Occipital lobe (tissue), 2 donors: Measurements from ENCODE around the gene TNFSF18. TPM values are rescaled to one million over a fixed set of nuclear protein-coding genes. Genes with fewer than 3 reads are reported as not detected.
"Not testable (repeated sequence)": the region's sequence is repeated elsewhere in the genome, so short reads cannot be mapped to it uniquely, and the experiment has no call there.

Source experiments
- DNase-seq: peaks from one replicate; lab custom pipeline; 2025; lab: John Stamatoyannopoulos, UW
- total RNA-seq: library from RNA; depleted of rRNA; stranded (reverse); fragments of >200 nt; gene quantifications from one replicate; pipeline ENCODE4 v1.2.3, GENCODE V29; 2014

Gene TNFSF18, protein sequence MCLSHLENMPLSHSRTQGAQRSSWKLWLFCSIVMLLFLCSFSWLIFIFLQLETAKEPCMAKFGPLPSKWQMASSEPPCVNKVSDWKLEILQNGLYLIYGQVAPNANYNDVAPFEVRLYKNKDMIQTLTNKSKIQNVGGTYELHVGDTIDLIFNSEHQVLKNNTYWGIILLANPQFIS
- total RNA-seq = 5.5 TPM

DNA sequence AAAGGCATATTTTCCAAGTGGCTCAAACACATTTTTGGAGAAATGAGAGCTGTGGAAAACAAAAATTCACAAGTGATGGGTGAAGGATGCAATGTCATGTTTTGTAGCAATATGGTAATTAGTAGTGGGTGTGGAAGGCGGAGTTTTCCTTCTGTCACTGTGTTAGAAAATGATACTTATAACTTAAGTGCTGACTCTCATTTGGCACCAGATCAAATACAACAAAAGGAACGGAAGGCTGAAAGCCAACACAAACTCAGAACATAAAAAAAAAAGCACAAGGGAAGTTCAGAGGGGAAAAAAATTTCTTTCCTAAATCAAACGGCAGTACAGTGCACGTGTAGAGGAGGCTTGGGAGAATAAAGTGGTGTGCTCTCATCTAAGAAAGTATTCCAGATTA, at the start of gene TNFSF18:
TNFSF18 (minus strand) TSS at position 77 of the 400 bp plus-strand sequence; CDS start at position 32, 45 bp downstream.
- no peak for DNase-seq

DNA sequence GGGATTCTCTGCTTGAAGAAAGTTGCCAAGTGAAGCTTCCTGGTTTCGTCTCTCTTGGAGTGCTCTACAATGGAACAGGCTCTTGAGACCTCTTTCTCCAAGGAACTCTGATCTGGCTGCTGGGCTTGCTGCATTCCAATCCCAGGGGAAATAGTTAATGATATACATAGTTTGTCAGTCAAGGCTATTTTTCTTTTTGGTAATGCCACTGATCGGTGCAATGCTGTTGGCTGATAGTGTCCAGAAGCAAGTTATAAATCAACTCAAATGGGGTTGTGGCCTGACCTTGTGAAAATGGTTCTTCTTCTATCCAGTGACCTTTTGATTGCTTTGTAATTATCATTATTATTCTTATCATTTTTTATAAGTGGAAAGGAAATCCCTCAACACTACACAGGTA, 48.4 kb upstream of the TNFSF18 start:
- no peak for DNase-seq

DNA sequence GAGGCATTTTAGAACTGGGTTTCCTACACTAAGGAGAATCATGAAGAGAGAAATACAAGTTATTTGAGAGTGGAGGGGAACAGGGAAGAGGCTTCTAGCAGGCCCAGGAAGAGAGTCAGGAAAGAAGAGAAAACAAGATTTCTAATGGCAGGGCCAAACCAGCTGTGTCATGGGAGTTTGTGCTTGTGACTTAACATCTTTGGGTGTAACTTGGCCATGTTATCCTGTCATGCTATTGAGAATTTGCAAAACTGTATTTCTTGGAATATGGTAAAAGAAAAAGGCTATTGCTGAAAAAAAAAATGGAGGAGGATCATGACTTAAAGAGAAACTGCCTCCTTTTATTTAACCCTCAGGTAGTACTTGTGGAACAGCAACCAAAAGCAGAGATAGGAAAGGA, 47.4 kb upstream of the TNFSF18 start:
- no peak for DNase-seq

DNA sequence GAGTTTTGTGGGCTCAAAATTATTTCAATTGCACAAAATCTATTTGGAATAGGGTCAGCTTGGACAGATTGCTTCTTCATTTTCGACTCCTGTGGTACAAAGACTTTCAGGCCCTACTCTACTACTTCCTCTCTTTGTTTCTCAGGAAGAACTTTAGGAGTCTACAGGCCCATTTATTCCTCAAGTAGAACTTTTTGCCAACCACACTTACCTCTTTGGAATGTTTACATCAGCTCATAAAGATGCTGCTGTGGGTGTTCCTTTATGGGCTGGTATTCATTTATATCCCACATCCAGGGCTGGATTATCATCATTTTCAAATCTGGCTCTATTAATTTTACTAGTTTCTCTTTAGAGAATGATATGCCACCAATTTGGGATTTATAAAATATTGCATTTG, 46.3 kb upstream of the TNFSF18 start:
- no peak for DNase-seq

DNA sequence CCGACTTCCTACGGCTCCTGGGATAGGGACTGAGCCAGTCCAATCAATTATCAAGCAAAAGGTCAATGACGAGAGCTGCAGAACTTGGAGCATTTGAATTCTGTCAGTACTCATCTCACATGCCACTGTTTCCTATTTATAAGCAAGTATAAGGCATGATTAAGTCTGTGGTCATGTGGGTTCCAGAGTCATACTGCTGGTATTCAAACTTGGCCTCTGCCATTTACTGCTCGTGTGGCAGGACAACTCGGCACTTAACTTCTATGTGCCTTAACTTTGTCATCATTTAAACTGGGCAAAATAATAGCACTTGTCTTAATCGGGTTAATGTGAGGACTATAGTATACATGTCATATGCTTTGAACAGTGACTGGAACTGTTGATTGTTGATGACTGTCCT, 44.9 kb upstream of the TNFSF18 start:
- DNase-seq = no peak

DNA sequence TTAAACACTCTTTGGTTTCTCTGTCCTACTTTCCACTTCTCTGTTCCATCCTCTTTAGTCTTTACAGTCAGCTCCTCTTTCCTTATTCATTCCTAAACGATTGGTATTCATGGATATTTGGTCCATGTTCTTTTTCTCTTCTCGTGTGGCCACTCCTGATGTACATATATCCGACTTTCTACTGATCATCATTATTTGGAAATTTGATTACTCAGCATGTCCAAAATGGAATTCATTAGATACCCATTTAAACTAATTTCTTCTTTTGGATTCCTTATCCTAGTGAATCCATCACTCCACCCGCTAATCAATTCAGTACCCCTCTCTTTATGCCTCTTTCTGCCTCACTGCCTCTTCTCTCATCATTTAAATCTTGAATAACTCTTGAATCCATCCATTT, 43.8 kb upstream of the TNFSF18 start:
- DNase-seq = no peak

DNA sequence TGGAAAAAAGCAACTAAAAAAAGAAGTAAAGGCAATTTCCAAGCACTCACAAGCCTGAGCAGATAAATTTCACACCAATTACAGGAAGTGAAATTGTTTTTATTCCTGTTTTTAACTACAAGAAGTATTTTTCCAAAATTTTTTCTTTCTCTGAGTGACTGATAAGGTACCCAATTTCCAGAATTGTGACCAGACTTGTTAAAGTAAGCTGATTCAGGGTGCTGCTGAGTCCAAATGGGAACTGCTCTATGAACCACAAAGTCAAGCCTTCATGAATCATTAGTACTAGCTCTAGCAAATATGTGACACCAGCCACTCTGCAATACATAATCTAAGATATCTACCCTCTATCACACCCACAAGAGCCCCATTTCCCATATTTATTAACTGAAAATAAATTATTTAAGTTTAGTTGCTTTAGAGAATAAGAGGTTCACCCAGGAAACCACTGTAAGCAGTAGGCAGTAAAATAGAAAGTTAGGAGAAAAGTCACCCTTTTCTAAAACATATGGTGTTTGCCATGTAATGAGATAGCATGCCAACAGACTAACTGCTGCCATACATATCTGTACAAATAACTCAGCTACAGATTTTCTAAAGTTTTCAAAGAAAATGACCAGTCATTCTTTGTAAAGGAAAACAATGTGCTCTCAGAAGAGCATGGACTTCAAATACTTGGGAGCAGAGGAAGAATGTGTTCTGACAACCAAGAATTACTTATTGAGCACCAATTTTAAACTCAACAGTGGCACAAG, 43.1 kb upstream of the TNFSF18 start:
- DNase-seq = no peak

DNA sequence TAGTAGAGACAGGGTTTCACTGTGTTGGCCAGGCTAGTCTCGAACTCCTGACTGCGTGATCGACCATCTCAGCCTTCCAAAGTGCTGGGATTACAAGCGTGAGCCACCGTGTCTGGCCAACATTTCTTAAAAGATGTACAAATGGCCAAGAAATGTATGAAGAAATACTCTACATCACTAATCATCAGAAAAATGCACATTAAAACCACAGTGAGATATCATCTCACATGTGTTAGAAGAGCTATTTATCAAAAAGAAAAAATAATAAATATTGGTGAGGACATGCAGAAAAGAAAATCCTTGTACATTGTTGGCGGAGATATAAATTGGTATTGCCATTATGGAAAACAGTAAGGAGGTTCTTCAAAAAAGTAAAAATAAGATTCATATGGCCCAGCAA, 33.6 kb upstream of the TNFSF18 start:
- no peak for DNase-seq

DNA sequence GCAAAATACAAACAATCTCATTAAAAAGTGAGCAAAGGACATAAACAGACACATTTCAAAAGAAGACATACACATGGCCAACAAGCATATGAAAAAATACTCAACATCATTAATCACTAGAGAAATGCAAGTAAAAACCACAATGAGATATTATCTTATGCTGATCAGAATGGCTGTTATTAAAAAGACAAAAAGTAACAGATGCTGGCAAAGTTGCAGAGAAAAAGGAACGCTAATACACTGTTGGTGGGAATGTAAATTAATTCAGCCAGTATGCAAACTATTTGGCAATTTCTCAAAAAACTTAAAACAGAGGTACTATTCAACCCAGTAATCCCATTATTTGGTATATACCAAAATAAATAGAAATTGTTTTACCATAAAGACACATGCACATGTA, 32.2 kb upstream of the TNFSF18 start:
- DNase-seq = no peak

DNA sequence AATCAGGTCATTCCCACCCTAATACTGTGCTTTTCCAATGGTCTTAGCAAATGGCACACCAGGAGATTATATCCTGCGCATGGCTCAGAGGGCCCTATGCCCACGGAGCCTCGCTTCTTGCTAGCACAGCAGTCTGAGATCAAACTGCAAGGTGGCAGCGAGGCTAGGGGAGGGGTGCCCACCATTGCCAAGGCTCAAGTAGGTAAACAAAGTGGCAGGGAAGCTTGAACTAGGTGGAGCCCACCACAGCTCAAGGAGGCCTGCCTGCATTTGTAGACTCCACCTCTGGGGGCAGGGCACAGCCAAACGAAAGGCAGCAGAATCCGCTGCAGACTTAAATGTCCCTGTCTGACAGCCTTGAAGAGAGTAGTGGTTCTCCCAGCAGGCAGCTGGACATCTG, 23.5 kb upstream of the TNFSF18 start:
- DNase-seq = not testable (repeated sequence)

DNA sequence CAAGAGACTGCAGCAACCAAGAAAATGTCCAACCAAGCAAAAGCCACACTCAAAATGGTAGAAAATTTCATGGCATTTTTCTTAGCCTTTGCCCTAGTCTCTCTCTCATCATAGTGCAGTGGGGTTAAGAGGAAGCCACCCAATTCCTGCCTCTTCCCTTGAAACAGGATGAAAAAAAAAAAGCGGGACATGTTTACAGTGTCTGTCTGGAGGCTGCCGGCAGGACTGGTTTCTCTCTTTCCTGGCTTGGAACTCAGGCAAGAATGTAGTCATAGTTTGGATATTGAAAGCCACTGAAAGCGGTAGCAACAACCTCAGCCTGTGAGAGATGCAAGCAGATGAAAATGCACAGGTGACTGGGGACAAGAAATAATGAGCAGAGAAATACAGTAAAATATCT, 13.3 kb upstream of the TNFSF18 start:
- DNase-seq = no peak

DNA sequence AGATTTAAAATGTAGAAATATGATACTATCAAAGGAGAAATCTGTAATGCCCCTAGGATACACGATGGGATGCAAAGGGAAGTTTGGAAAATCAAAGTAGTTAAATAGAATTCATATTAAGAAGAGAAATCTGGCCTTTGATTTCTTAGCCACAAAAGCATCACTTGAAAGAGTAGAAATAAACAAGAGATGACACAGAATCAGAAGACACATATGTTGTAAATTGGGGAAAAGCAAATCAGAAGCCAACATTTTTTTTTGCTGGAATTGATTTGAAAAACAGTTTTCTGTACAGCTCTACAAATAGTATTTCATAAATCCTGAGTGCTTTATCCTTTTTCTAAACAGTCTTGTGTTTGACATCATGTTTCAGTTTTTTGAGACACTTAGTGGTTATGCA, 12.4 kb upstream of the TNFSF18 start:
- no peak for DNase-seq

DNA sequence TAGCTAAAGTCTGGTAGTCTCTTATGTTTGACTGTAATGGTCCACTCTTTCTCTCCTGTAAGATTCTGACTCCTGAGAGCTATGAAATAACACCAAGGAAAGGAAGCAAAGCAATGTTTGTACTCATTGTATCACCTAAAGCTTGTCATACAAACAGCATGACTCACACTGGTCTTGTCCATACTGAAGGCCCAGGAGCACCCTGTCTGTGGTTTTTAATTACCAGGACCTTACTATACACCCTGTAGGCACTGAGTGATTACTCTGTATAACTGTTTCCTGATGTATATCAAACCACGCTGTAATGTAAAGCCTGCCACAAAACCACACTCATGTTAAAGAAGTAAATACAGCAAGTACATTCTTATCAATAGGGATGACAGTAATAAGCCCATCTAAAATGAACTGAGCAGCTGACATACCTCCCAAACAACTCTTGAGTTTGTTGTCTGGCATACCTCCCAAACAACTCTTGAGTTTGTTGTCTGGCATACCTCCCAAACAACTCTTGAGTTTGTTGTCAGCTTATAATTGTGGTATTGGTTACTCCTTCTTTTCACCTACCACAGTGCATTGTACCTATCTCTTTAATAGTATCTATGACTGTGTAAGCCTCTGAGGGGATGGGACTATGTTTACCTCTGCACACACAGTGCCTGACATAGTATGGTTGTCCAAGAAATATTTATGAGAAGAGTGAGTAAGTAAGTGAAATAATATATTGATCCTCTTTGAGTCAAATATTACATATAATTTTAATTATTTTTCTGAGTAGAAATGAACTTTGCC, 11.6 kb upstream of the TNFSF18 start:
- DNase-seq = no peak

DNA sequence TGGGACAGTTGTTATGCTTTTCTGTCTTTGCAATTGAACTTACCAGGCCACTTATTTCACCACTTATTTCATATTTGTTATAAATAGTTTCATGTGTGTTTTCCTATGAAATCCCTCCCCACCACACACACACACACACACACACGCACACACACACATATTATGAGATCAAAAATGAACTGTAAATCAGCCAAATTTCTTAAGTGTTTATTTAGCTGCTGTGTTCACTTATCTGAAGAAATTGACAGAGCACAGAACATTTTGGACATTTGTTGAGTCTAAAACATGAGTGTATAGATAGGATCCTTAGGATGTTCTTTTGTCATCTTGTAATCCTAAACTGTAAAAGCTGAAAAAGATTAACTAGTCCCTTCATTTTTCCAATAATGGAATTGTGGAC, 7.8 kb upstream of the TNFSF18 start:
- no peak for DNase-seq

DNA sequence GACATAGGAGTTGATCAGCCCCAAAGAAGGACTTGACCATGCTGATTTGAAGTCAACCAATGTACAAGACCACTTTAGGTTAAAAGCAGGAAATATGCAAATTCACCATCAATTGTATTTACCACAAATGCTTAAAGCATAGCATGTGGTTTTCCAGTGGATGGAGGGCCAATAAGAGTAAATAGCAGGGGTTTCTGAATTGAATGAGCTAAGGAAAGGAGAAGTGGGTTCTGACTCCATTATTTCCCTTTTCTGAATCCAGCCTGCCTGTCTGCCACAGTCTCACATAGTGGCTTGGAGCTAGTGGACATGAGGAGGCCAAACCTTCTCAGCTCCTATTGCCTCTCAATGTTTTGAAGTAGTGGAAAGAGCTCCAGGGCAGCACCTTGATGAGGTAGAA, 7.2 kb upstream of the TNFSF18 start:
- DNase-seq = no peak

DNA sequence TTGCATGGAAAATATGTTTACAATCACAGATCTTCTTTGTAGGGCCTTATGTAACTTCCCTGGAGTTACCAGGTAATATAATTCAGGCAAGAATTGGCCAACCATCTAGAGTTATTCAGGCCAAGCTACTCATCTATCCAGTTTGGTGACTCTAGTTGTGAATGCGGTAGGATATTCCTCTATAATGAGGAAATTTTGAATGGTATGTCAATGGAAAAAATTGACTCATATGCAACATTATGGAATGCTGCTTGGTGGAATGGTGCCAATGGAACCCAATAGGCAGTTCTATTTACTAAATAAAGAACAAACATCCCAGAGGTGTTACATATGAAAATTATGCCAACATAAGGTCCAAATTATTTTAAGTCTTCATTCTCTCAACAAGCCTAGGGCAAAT, 5.6 kb upstream of the TNFSF18 start:
- no peak for DNase-seq

DNA sequence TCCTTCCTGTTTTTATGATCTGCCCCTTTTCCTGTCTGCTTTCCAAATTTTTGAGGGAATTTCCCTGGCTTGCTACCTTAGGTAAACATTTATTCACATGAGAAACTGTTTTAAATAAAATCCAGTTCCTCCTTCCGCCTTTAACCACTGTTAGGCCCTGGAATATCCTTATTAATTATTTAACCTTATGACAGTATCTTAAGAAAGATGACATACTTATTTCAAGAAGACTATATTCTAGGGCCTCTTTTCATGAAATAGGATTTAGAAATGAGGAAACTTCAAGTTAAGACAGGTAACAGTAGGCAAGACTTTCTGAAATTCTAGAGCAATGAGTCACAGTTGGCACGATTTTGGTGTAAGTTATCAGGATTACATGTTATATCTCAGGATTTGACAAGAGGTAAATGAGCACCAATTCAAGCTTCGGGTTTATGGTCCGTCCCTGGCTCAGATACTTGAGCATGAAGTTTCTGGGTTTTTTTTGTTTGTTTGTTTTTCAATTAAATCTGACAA, 2.0 kb upstream of the TNFSF18 start:
- no peak for DNase-seq

DNA sequence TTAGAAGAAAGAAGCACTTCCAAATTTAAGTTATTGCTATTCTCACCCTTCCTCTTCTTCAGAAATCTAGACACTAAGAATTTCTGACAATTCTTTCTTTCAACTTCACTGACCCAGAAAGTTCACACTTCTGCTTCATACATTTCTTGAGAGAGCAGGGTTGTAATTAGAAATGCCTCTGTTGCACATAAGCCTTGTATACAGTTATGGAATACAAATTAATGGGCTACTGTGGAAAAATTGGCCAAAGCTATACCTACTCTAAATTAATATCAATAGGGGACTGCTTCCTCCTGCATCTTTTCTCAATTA, 1.5 kb downstream of the TNFSF18 start:
- no peak for DNase-seq

DNA sequence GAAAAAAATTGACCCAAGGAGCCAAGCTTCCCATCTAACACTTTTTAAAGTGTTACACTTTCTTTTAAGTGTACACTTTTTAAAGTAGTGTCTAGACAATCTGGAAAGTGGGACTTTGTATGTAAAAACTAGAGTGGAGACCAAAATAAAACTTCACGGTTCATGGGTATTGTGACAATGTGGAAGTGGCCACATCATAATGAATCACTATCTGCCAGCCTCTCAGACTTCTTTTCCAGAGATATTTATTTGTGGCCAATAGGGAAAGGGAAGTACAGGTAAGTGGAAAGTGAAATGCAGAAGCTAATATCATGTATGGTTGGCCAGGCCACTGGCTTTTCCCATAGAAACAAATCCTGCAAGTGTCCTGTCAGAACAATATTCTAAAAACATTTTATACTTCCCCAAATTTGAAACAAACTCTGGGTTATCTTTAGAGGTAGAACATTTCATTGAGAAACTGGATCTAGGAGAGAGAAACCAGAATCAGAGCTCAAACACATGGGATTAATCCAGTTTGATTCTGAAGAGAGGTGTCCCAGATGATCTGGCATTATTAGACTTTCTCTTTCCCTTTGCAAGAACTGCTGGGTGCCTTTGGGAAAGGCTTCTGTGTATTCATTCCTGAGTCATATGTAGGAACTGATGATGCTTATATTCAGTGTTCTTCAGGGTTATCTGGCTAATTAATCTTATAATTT, 2.0 kb downstream of the TNFSF18 start:
- DNase-seq = no peak

DNA sequence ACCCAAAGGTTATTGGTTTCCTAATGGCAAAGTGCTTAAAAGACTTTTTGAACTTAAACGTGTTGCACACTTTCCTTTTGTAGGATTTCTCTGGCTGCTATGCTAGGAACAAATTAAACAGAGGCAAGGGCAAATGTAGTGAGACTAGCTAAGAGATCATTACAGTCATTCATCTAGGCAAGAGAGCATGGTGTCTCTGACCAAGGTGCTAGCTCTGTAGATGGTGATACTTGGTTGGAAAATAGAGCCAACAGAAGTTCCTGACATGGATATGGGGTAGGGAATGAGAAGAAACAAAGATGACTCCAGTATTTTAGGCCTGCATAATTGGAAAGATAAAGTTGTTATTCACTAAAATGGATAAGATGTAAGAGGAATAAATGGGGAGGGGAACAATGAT, 6.1 kb downstream of the TNFSF18 start:
- DNase-seq = no peak

DNA sequence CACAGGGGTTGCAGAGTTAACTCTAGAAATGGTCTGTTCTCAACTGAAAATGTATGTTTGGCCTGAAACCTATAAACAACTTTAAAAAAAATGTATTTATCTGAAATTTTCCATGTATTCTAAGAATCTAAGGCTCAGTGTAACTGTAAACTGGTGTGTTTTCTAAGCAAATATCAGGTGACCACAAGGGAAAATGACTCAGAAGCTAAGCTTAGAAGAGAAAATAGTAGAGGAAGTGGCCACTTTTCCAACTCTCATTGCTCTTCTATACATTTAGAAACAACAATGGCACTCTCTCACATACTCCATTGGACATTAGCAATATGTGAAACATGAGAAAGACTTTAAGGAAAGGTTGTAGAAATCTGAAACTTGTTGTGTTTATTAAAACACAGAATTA, 7.5 kb downstream of the TNFSF18 start:
- DNase-seq = no peak

DNA sequence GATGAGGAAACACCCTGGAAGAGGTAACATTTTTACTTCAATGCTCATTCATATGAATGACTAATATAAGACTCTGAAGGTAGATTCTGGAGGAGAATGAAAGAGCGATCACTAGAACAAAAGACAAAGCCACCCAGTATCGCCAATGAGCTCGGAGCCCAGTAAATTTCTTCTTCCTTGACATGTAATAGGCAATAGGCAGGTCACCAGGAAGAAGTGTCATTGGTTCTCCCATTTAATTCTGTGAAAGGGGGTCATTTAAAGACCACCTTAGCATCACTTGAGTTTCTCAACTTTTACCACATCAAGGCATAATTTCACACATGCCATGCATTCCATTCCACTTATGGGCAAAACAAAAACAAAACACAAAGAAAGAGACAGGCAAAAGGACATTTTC, 7.9 kb downstream of the TNFSF18 start:
- DNase-seq = no peak
